ENCODE results near the gene TMEM117.
"Not testable (repeated sequence)": the region's sequence is repeated elsewhere in the genome, so short reads cannot be mapped to it uniquely, and the experiment has no call there.

Gene TMEM117

DNA sequence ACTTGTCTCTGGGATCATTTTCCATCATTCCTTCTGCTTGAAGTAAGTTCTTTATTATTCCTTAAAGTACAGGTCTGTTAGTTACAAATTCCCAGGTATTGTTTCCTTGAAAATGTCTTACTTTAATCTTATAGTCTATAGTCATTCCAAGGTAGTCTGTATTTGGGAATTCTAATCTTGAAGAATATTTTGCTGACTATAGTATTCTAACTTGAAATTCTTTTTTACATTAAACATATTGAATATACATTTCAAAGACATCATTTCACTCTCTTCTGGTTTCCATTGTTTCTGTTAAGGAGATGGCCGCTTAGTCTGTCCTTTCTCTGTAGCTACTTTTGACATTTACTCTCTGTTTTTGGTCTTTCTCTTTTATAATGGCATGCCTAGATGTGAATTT, 399.8 kb downstream of the TMEM117 start:
- no peak for DNase-seq (ENCODE audit: low read depth)
- TF ChIP-seq, protein P1, sequence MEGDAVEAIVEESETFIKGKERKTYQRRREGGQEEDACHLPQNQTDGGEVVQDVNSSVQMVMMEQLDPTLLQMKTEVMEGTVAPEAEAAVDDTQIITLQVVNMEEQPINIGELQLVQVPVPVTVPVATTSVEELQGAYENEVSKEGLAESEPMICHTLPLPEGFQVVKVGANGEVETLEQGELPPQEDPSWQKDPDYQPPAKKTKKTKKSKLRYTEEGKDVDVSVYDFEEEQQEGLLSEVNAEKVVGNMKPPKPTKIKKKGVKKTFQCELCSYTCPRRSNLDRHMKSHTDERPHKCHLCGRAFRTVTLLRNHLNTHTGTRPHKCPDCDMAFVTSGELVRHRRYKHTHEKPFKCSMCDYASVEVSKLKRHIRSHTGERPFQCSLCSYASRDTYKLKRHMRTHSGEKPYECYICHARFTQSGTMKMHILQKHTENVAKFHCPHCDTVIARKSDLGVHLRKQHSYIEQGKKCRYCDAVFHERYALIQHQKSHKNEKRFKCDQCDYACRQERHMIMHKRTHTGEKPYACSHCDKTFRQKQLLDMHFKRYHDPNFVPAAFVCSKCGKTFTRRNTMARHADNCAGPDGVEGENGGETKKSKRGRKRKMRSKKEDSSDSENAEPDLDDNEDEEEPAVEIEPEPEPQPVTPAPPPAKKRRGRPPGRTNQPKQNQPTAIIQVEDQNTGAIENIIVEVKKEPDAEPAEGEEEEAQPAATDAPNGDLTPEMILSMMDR (IDR thresholded peaks at IDR 0.05; ENCODE audit: low read length, missing control alignments): no peak
- no peak overlapping the region for H3K4me3 ChIP-seq (replicated peaks; ENCODE audit: low read depth, low read length)

- DNase-seq (ENCODE audit: low read depth): no peak
- TF ChIP-seq, protein P1 (IDR thresholded peaks at IDR 0.05; ENCODE audit: low read length, missing control alignments): no peak
- H3K4me3 ChIP-seq (replicated peaks; ENCODE audit: low read depth, low read length): no peak overlapping the region
Observed at GRCh38 chr12:44240186-44240585, 404.3 kb downstream of the TMEM117 start.

DNA sequence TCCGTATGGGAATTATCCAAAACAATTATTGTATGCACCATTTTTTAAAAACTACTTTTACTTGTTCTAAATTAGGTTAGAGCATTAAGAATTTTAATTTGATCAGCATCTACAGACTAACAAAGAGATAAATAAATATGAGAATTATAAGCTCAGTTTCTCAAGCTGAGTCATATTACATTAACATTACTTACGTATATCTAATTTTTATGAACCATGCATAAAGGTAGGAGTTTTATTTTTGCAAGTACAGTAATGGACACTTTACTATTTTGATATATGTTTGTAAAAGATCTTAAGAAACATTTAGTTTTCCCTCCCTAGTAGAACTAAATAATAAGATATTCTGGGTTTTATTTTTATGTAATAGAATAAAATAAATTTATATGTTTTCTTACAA, 410.1 kb downstream of the TMEM117 start:
- TF ChIP-seq, protein P1 (IDR thresholded peaks at IDR 0.05; ENCODE audit: low read length, missing control alignments): no peak
- H3K4me3 ChIP-seq (replicated peaks; ENCODE audit: low read depth, low read length): no peak overlapping the region
- DNase-seq (ENCODE audit: low read depth): no peak

- DNase-seq (ENCODE audit: low read depth): no peak
- H3K4me3 ChIP-seq (replicated peaks; ENCODE audit: low read depth, low read length): no peak overlapping the region
- TF ChIP-seq, protein P1 (IDR thresholded peaks at IDR 0.05; ENCODE audit: low read length, missing control alignments): no peak
Observed at GRCh38 chr12:44246482-44247105, 410.7 kb downstream of the TMEM117 start.

GRCh38 chr12:44247588-44247987, 411.7 kb downstream of the TMEM117 start:
- TF ChIP-seq, protein P1 (IDR thresholded peaks at IDR 0.05; ENCODE audit: low read length, missing control alignments): no peak
- DNase-seq (ENCODE audit: low read depth): no peak
- no peak overlapping the region for H3K4me3 ChIP-seq (replicated peaks; ENCODE audit: low read depth, low read length)

DNA sequence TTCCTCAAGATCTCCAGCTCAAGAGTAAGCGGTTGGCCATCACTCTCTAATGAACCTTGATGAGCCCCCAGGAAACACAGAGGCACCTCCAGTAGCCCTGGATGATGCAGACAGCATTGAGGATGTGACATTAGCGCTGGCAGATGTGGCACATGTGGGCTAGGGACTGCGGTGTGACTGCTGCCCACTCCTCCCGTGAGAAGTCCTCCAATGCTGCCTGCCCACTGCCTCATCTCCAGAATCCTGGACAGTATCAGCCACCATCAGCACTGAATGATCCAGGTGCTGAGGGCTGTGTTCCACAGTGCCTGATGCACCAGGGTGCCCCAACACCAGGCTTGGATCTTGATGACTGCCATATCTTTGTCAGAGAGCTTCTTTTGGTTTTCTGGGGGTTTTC, 412.6 kb downstream of the TMEM117 start:
- TF ChIP-seq, protein P1 (IDR thresholded peaks at IDR 0.05; ENCODE audit: low read length, missing control alignments): no peak

DNA sequence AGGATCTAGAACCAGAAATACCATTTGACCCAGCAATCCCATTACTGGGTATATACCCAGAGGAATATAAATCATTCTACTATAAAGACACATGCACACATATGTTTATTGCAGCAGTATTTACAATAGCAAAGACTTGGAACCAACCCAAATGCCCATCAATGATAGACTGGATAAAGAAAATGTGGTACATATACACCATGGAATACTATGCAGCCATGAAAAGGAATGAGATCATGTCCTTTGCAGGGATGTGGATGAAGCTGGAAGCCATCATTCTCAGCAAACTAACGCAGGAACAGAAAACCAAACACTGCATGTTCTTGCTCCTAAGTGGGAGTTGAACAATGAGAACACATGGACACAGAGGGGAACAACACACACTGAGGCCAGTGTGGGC, 414.6 kb downstream of the TMEM117 start:
- H3K4me3 ChIP-seq (replicated peaks; ENCODE audit: low read depth, low read length); DNase-seq (ENCODE audit: low read depth): not testable (repeated sequence)

More for the DNA sequence above, 412.6 kb downstream of the TMEM117 start:
- DNase-seq (ENCODE audit: low read depth): no peak
- no peak overlapping the region for H3K4me3 ChIP-seq (replicated peaks; ENCODE audit: low read depth, low read length)
